CD4-positive, alpha-beta T cell treated with Interleukin-6 for 4 hours (primary cell): ENCODE measurements around the gene ASPSCR1.
A peak's percentile ranks its signal among the peaks of the same experiment; 100 is the strongest.

Experiments used
- DNase-seq: peaks from one replicate; pipeline ENCODE4 v3.0.0-alpha.2; 2020; ENCODE audit warnings: mixed read lengths

Gene ASPSCR1

DNA sequence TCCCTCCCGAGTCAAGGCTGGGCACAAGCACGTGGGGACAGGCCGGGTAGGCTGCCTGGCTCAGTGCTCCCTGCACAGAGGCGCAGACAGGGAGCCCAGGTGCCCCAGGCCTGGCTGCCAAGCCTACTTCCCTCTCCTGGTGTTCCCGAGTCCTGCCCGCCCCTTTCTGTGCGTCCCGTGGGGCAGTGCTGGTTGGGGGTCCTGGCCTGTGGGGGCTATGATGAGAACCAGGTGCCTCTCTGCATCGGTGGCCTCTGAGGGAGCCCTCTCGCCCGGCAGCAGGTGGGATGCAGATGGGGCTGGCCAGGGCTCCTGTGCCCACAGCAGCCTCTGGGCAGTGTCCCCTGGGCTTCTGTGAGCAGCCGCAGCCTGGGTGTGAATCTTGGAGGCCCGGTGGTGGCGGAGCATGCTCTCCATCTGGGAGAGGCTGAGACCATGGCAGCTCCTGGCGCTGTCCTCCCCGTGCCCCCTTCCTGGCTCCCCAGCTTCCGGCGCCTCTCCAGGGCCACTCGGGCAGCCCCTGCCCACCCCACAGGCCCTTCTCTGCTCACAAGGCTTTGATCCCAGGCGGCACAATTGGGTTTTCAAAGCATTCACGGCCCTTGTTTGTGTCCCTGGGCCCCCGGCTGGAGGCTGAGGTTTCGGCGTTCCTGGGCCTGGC lies 38.0 kb downstream of the ASPSCR1 start:
- DNase-seq = no peak

DNA sequence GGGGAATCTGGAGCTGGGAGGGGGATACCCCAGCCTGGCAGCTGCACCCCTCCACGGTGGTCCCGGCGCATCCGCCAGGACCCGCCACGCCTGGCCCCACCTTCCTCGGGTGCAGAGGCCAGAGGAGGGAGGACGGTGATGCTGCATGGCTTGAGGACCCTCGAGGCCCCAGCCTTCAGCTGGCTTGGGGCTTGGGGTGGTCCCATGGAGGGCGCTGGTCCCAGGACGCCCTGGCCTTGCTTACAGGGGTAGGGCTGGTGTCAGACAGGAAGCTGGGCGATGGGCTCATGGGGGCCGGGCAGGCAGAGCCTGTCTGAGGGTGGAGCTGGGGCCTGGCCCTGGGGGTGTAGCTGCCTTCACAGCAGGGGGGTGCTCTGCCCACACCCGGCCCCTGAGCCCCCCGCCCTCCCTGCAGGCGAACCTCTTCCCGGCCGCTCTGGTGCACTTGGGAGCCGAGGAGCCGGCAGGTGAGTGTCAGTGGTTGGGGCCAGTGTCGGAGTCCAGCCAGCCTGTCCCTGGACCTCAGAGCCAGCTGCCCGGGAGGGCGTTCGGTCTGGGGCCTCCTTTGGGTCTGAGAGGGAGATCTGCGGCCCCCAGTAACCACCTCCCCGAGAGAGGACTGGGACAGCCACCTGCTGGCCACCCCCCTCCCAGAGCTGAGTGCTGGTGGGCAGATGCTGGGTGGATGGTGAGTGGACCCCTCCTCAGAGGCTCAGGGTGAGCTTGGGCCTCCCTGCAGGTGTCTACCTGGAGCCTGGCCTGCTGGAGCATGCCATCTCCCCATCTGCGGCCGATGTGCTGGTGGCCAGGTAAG lies 38.8 kb downstream of the ASPSCR1 start:
- DNase-seq = no peak

DNA sequence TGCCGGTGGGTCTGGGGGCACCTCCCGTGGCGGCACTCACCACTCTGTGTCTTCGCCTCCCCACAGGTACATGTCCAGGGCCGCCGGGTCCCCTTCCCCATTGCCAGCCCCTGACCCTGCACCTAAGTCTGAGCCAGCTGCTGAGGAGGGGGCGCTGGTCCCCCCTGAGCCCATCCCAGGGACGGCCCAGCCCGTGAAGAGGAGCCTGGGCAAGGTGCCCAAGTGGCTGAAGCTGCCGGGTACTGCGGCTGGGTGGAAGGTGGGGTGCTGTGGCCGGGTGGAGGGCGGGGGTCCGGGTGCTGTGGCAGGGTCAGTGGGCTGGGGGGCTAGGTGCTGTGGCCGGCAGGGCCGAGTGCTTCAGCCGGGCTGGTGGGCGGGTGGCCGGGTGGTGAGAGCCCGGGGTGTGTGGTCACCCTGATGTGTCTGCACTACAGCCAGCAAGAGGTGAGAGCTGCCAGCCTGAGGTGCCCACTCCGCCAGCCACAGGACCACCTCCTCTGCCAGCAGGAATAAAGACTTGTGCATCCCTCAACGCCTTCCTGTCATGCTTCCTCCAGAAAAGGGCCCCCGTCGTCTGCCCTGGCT lies 39.5 kb downstream of the ASPSCR1 start:
- DNase-seq = no peak

DNA sequence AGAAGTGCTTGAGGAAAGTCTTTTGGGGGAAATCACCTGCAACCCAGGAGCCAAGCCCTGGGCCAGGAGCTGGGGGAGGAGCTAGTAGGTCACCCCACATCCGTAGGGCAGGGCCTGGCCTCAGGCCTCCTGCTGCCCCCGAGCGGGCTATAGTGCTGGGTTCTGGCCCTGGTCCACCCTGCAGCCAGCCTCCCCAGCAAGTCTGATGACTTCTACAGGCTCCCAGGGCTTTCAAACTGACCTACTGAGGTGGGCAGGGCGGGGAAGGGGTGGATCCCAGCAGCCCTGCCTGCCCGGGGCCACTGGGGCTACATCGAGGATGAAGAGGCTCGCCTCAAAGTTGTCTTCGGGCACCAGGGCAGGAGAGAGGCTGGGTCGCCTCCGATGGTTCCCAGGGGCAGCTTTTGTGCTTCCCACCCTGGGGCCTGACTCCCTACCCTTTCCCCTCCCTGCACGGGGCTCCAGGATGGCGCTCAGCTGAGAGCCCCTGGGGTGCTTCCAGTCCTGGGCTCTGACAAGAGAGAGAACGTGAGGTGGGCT lies 40.3 kb downstream of the ASPSCR1 start:
- DNase-seq = no peak

DNA sequence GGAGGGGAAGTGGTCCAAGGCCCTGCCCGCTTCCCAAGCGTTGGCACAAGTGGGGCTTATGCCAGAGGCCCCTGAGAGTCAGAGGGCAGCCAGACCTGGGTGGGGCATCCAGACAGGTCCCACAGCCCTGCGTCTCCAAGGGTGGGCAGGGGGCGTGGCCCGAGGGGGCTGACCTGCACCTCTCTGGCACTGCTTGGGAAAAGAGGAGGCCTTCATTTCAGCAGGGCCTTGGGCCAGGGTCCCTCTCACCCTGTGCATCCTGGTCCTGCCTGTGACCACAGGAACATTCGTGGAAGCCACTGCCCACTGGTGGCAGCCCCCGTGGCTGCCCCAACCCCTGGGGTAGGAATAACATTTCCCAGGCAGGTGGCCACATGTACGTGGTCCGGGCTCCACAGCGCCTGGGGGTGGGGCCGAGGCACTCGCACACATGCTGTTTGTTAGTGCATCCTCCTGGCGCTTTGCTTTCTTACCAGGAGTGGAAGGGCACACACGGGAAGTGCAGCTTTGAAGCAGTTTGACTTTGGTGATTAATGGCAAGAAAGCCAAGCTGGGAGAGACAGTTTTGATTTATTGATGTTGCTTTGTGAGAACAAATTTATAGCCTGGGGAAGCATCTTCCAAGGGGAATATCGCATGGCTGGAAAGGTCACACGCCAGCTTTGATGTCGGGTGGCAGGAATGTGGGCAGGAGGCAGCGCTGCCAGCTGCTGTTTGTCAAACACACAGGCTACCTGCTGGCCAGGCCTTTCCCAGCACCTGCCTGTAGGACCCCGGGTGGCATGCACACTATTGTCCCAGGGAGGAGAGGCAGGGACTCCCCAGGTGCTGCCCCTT lies 40.9 kb downstream of the ASPSCR1 start:
- DNase-seq = no peak

DNA sequence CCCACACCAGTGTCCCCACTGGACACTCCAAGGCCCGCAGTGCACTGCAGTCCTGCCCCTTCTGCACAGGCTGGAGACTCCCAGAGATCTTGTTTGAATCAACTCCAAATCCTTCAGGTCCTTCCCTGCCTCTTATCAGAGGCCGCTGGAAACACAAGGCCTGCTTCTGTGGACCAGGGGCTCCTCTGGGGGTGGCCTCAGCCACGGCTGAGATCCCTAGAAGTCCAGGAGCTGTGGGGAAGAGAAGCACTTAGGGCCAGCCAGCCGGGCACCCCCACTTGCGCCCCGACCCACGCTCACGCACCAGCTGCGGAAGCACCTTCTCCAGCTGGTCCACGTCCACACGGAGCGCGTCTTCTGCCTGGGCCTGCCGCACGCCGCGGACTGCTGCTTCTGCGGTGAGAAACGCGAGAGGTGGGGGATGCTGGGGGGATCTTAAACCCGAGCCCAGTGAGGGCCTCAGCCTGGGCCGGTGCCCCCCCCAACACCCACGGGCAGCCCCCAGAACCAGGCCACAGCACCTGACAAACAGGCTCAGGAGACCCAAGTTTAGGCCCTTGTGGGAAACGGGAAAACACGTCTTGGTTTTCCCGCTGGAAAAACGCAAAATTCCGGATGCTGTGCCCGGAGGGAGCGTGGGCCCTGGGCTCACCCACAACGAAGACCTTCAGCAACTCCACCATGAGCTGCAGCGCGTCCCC lies 41.7 kb downstream of the ASPSCR1 start:
- no peak for DNase-seq

DNA sequence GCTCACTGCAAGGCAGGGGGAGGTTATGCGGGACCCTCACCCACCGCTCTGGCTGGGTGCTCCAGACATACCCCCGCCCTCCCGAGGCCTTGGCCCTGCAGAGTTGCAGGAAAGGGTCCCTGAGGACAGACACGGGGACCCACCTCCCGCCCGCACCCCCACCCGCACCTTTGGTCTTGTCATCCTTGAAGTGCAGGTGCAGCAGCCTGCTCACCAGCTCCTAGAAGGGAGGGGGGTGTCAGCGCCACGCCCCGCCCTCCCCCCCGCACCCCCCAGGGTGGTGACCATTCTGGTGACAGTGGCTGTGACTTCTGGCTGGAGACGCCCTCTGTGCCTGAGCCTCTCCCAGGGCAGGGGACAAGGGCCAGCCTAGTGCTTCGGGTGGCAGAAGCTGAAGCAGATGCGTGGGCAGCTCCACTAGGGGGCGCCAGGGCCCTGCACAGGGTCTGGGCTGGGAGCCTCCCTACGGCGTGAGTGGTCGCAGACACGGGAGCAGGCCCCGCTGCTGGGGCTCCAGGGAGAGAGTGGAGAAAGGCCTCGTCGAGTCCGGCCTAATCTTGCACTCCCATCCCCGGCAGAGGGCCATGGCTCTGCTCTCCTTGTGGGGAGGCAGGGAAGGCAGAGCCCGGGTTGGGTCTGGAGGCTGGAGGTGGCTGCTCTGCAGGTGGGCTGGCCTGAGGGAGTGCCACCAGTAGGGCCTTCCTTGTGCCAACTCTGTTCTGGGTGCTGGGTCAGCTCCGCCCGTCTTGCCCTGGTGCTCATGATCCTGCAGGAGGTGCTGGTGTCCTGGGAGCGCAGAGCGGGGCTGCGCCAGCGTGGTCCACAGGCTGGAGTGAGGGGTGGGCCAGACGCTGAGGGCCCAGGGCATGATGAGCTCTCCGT lies 42.5 kb downstream of the ASPSCR1 start:
- peak; percentile 77 for DNase-seq

DNA sequence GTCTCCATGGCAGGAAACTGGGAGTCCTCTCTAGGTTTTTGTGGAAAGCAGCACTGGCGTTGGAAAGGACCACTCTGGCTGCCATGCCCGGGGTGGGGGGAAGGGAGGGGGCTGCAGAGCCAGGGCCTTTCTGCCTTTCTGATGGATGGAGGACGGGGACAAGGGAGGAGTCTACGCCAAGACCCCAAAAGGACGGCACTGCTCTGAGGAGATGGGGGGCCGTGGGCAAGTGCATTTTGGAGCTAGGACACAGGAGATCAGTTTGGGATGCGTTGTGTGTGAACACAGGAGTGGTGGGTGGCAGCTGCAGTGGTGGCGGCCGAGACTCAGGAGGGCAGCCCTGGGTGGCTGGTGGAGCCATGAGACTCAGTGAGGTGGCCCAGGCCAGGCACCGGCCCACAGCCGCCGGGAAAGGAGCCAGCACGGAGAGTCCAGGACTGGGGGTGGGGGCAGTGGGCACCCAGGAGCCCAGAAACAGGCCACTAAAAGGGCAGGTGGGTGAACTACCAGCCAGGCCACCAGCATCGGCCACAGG lies 43.2 kb downstream of the ASPSCR1 start:
- DNase-seq = no peak

DNA sequence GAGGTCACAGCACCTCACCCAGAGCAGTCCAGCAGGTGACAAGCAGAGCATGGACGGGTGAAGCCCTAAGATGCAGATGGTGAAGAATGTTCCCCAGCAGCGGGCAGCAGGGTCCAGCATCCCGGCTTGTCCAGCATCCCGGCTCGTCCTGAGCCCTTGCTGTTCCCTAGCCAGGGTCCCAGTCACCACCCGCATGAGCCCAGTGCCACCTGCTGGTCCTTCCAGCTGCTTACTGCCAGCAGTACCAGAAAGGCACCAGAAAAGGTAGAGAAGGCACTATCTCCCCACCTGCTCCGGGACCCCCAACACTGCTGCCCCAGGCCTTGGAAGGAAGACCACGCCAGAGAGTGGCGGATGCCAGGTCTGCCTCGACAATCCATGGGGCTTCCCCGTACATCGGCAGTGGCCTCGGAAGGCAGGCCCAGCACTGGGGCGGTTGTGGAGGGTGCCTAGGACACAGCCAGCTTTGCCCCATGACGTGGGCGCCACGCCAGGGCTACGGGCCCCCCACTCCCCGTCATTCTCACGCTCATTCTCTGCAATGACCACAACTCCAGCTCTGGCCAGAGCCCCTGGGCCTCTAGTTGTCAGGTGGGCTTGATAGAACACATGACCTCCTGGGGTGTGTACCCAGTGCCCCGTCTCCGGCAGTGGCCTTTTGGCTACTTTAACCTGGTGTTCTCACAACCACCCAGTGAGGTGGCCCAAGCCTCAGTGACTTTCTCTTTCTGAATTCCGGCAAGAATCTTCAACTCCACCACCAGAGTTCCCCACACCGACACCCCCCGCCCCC lies 43.9 kb downstream of the ASPSCR1 start:
- DNase-seq = peak; percentile 75

DNA sequence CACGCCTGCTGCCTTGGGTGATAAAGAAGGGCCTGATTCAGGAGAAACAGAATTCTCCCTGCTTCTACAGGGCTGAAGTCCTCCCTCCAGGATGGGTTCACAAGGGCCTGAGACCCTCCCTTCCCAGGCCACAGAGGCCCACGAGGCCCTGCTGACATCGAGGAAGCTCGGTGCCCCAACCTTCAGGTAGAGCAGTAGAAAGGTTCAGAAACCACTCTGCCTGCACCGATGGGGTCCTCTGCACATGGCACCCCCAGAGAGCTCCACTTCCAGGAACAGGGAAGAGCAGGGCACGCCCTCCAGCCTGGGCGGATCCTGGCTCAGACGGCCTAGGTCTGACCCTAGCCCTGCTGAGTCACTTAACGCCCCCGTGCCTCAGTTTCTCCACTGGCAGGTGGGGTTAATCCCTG lies 44.5 kb downstream of the ASPSCR1 start:
- no peak for DNase-seq

DNA sequence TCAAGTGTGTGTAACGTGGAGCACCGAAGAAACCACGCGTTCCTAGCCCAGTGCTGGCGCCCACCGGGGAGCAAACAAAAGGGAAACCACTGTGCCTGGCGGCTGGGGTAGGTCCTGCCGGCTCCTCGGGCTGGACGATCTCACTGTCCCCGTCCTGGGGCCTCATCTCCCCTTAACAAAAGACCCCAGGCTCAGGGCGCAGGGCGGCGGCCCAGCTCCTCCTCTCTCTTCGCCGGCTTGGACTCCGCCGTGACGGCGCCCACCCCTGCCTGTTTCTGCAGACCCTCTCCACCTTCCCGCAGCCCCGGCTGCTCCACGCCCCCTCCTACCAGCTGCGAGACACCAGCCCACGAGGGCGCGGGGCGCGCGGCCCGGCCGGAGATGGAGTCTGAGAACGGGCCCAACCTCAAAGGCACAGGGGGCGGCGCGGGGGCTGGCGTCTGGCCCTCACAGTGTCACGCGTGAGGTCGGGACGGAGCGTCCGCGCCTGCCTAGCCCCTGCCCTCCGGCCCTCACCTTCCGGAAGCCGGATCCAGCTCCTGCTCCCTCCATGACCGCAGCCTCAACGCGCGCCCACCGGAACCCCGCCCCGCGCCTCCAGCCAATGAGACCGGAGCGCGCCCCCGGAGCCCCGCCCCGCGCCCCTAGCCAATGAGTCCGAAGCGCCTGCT lies 45.0 kb downstream of the ASPSCR1 start, which contains the start of gene CENPX:
Gene CENPX (minus strand): TSS at position 569 of the 671 bp plus-strand sequence. CDS start 17 bp downstream, at position 552.
- DNase-seq = peak; percentile 7

DNA sequence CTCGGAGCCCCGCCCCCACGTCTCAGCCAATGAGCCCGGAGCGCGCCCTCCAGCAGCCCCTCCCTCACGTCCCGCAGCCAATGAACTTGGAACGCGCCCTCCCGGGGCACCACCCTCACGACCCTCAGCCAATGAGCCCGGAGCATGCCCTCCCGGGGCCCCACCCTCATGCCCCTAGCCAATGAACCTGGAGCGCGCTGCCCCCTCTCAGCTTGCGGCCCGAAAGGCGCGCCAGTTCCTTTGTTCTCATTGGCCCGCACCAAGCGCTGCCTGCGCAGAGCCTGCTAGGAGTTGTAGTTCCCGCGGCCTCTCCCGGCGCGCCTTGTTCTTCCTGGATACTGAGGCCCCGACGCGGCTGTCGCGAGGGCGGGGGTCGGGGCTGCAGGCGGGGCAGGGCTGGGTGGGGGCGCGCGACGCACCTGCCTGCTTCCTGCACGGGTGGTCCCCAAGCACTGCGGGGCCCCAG lies 45.6 kb downstream of the ASPSCR1 start, which contains the start of gene LRRC45:
Gene LRRC45 (plus strand): TSS at position 325 of the 466 bp plus-strand sequence. CDS start 339 bp downstream, outside the sequence.
- peak; percentile 100 for DNase-seq

DNA sequence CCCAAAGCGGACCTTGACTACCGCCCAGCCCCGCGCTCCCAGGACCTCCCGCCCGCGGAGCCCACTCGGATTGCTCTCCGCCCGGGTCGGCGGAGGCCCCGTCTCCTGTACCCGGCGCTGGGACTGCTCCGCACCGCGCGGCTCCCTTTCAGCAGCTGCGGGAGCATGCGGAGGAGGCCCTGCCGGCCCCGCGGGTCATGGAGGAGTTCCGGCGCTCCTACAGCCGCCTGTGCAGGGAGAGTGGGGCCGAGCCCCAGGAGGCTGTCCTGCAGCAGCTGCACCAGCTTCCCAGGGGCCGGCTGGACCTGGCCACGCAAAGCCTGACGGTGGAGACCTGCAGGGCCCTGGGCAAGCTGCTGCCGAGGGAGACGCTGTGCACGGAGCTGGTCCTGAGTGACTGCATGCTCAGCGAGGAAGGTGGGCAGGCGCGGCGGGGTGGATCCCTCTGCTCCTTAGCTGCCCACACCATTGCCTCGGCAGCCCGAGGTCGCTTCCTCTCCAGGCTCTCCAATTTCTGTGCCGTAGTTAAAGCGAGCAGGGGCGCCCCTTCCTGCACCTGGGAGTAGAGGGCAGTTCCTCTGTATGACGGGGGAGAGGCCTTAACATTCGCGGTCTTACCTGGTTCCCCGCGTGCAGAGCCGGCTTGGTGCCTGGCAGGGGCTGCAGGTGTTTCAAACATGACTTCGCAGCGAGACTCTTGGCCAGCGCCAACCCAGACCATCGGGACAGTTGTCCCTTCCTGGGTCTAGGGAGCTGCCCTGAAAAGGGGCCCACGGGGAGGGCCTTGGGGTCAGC lies 46.2 kb downstream of the ASPSCR1 start:
- peak; percentile 14 for DNase-seq

DNA sequence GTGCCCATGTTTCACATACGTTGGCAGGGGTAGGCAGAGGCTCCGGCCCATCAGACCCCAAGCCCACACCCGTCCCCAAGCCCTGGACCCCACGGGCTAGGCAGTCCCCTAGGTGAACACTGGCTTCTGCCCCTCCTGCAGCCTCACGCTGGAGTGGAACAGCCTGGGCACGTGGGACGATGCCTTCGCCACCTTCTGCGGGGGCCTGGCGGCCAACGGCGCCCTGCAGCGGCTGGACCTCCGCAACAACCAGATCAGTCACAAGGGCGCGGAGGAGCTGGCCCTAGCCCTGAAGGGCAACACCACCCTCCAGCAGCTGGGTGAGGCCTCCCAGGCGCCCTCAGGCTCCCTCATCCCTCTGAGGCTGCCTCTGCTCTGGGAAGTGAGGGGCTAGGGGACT lies 47.4 kb downstream of the ASPSCR1 start:
- no peak for DNase-seq

DNA sequence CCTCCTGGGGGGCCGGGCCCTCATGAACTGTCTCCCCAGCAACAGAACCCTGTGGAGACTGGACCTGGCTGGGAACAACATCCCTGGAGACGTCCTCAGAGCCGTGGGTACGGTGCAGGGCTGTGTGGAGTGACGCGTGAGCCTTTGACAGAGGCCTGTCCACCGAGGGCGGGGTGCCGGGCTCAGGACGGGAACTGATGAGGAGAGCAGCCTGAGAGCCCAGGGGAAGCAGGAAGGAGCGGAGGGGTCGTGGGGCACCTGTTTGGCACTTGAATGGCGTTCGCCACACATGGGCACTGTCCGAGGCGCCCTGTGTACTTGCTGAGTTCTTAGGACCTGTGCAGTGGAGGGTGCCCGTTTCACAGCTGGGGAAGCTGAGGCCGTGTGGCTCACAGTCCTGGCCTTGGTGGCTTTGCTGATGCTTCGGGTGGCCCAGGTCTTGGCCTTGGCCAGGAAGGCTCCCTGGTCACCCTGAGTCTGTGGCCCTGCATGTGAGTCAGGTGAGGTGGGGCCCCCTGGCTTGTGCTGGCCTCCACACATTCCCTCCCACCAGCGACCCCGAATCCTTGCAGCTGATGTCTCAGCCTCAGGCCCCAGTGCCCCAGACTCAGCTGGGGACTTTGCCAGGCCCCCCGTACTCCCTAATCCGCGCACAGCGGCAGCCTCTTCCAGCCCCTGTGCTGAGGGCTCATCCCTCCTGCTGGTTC lies 48.1 kb downstream of the ASPSCR1 start:
- no peak for DNase-seq

DNA sequence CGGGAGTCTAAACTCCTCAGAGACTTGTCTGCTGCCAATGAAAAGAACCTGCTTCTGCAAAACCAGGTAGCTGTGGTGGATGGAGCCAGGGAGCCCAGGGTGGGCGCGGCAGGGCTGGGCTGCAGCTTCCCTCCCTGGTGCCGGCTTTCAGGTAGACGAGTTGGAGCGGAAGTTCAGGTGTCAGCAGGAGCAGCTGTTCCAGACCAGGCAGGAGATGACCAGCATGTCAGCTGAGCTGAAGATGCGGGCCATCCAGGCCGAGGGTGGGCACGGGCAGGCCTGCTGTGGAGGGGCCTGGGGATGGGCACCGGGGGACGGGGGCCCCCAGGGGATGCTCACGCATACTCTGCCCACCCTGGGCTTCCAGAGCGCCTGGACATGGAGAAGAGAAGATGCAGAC lies 50.8 kb downstream of the ASPSCR1 start:
- DNase-seq = no peak

DNA sequence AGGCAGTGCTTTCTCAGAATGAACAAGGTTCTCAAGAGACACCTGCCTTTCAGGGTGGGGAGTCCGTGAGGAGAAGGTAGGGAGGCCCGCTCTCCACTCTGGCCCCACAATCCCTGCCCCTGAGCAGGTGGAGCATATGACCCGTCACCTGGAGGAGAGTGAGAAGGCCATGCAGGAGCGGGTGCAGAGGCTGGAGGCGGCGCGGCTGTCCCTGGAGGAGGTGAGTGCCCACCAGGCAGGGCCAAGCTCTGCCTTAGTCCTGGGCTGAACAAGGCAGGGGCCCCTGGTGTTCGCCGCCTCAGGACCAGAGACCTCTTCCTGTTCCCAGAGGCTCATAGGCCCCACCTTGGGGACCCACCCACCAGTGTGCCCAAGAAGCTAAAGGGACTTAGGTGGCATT lies 51.5 kb downstream of the ASPSCR1 start:
- no peak for DNase-seq
